Measurements from ENCODE around the gene TOR1A.

The TOR1A gene, protein sequence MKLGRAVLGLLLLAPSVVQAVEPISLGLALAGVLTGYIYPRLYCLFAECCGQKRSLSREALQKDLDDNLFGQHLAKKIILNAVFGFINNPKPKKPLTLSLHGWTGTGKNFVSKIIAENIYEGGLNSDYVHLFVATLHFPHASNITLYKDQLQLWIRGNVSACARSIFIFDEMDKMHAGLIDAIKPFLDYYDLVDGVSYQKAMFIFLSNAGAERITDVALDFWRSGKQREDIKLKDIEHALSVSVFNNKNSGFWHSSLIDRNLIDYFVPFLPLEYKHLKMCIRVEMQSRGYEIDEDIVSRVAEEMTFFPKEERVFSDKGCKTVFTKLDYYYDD

GRCh38 chr9:129823935-129824601 is at the start of gene TOR1A:
TOR1A (minus strand) TSS chr9:129824136; CDS start chr9:129824085, 51 bp downstream.
- peak; percentile 96 for DNase-seq (ENCODE audit: low spot score)

- DNase-seq (ENCODE audit: low spot score): no peak
Observed at GRCh38 chr9:129871046-129871445, 47.1 kb upstream of the TOR1A start.

DNA sequence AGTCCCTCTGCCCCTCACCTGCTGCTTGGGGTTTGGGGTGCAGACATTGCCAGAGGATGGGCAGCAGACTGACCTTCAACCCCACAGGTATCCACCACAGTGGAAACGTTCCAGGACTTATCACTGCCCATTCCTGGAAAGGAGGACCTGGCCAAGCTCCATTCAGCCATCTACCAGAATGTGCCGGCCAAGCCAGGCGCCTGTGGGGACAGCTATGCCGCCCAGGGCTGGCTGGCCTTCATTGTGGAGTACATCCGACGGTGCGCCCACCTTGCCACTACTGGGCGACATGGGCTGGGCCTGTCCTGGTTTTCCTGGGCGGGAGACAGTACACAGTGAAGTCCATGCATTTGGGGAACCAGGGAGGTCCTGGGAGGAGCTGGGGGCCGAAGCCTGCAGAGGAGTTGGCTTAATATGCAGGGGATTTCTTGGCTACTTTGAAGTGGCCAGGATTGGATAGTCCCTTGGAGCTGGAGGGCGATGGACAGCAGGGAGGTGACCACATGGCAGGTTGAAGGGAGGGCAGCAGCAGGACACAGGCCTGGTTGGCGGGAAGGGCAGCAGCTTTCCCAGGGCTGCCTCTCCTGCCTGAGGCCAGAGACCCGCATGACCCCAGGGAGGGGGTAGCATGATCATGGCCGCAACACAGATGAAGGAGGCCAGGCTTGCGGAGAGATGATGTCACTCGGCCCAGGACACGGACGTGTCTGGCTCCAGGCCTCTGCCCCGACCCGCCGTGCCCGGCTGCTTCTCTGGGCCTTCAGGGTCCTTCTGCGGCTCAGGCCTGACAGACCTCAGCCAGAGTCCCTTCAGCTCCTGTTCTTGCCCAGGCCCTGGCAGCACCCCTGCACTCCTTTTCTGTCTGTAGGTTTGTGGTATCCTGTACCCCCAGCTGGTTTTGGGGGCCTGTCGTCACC is 45.9 kb upstream of the TOR1A start:
- no peak for DNase-seq (ENCODE audit: low spot score)

GRCh38 chr9:129868872-129869486 is 45.0 kb upstream of the TOR1A start:
- DNase-seq (ENCODE audit: low spot score): no peak

DNA sequence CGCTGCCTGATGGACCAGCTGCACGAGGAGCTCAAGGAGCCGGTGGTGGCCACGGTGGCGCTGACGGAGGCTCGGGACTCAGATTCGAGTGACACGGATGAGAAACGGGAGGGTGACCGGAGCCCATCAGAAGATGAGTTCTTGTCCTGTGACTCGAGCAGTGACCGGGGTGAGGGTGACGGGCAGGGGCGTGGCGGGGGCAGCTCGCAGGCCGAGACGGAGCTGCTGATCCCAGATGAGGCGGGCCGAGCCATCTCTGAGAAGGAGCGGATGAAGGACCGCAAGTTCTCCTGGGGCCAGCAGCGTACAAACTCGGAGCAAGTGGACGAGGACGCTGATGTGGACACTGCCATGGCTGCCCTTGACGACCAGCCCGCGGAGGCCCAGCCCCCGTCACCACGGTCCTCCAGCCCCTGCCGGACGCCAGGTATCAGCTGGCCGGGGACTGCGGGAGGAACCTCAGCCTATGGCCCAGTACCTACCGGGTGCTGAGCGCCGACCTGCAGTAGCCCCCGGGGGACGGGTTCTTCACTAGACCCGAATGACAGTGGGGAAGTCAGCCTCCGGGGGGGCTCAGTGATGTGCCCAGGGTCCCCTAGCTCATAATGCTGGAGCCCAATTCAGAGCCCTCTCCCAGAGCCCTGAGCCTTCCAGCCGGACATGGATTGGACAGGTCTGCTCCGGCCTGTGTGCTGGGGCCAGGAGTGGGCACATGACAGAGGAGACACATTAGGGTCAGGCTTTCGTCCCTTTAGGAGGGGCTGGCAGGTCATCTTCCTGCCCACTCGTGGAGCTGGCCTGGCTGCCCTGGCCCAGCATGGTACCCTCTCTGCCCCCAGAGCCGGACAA is 44.3 kb upstream of the TOR1A start:
- DNase-seq (ENCODE audit: low spot score): no peak

GRCh38 chr9:129867136-129868022 is 43.4 kb upstream of the TOR1A start:
- DNase-seq (ENCODE audit: low spot score): no peak

GRCh38 chr9:129866394-129867135 is 42.6 kb upstream of the TOR1A start:
- no peak for DNase-seq (ENCODE audit: low spot score)

GRCh38 chr9:129865668-129866320 is 41.9 kb upstream of the TOR1A start:
- DNase-seq (ENCODE audit: low spot score): no peak

DNA sequence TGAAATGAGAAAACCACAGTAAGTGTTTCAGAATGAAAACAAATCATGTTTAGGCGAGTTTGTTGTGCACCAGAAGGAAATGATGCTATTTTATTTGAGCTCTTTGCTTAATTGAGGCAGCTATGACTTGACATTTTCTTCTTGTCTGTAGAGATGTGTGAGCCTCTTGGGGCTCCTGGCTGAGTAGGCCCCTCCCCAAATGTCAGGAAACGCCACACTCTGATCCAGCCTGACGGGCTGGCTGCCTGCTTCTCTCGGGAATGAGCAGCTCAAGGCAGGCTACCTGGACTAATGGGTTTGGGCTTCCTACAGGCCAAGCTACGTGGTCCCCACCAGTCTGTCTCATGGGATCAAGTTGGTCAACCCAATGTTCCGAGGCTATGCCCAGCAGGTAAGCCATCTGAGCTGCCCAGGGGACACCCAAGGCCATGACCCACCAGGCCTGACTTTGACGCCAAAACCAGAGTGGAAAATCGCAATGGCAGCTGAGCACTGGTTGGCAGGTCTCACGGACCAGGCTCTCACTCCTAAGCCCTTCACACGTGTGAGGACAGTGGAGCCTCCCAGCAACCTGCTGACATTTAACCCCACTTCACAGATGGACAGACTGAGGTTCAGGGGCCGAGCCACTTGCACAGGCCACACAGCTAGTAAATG is 41.2 kb upstream of the TOR1A start:
- DNase-seq (ENCODE audit: low spot score): no peak

- DNase-seq (ENCODE audit: low spot score): no peak
Observed at GRCh38 chr9:129863059-129863690, 39.2 kb upstream of the TOR1A start.

GRCh38 chr9:129861447-129861827 is 37.5 kb upstream of the TOR1A start:
- no peak for DNase-seq (ENCODE audit: low spot score)

DNA sequence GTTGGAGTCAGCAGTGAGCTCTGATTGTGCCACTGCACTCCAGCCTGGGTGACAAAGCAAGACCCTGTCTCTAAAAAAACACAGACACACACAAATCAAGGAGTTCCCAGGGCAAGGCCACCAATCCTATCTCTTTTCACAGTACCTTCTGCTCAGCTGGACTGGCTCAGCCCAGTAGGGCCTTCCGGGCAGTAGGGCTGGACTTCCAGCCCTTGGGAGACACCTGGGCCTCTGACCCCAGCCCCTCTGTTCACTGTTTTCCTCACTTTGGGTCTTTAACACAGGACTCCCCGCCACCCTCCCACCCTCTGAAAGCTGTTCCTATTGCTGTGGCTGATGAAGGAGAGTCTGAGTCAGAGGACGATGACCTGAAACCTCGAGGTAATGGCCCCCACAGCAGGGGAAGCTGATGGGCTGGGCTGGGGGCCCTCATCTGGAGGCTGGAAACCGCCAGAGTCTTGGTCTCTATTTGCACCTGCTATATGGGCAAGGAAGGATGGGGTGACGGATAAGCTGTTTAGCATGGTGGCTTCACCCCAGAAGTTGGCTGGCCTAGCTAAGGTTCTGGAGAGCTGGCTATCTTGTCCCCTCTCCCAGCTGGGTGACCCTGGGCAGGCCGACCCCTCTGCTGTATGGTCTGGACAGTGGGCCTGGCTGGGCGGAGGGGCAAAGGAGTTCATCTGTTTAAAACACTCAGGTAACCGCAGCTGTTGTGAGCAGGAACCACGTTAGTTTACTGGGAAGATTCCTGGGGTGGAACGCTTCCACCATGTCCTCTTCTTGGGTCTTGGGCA is 36.9 kb upstream of the TOR1A start:
- no peak for DNase-seq (ENCODE audit: low spot score)

GRCh38 chr9:129858167-129858962 is 34.4 kb upstream of the TOR1A start:
- no peak for DNase-seq (ENCODE audit: low spot score)

DNA sequence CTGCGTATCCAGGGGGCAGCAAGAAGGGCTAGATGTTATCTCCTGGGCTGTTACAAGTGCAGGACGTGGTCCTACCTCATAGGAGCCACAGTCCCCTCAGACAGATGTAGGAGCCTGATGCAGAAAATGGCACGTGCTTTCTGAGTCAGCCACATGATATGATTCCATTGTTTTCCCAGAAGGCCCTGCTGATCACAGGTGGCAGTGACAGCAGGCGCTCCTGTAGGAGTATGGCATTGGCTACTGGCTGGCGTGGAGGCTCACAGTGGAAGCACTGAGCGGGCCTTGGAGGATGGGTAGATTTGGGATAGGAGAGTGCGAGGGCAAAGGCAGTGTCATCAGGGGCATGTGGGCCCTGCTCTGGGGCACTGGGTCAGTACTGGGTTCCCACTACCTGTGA is 33.3 kb upstream of the TOR1A start:
- DNase-seq (ENCODE audit: low spot score): no peak

DNA sequence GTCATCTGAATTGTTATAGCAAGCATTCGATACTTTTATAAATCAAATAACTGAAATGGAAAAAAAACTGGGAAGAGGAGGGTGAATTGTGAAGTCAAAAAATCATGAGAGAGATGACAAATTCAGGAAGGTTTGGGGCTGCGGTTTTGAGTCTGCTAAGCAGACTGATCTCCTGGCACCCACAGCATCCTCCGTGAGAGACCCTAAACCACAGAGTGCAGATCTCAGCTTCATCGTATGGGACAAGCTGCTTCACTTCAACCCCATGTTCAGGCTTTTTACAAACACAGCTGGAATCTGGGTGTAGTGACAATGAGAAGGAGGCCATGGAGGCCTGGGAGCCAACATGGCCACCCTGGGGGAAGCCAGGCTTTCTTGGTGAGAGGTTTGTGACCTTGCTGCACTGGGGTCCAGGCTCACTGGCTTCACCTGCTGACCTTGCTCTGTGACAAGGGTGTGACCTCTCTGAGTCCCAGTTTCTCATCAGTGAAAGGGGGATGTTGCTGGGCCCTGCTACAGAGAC is 30.7 kb upstream of the TOR1A start:
- no peak for DNase-seq (ENCODE audit: low spot score)

DNA sequence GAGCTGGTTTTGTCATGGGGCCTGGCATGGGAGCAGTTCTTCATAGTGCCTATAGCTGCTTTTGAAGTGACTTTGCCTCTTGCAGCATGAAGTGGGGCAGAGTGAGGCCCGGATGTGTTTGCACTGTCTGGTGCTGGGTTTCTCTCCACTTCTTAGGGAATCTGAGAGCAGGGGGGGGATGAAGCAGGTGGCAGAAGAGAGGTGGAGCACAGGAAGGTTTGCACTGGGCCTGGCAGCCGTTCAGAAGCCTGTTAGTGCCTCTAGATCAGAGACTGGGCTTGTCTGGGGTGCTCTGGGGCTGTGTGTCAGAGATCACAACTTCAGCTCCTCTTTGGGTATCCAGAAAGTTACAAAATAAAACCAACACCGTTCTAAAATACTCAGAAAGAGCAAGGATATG is 29.7 kb upstream of the TOR1A start:
- DNase-seq (ENCODE audit: low spot score): no peak
